Mammary microvascular endothelial cell (primary cell): Measurements from ENCODE around the gene LPP. TPM values are rescaled to one million over a fixed set of nuclear protein-coding genes. Genes with fewer than 3 reads are reported as not detected.

ENCODE experiments used
- total RNA-seq: library from RNA; depleted of rRNA; stranded (reverse); fragments of >200 nt; gene quantifications from 2 replicates; pipeline ENCODE4 v1.2.3, GENCODE V29; 2015

LPP gene
- 36.4 and 57.0 TPM in 2 replicates for total RNA-seq

GRCh38 chr3:188154014-188154808 is at the start of gene LPP:
LPP (plus strand) TSS chr3:188154157; CDS start chr3:188406121, 251,964 bp downstream.

